Stomach (tissue), 4 donors: ENCODE results near the gene IL17RE.

ENCODE experiments used
- EP300 ChIP-seq: sonication (generic); formaldehyde crosslinking; IDR thresholded peaks from one replicate; pipeline ENCODE4 v1.6.1; 2017; ENCODE audit warnings: antibody characterized with exemption
- POLR2A ChIP-seq, 4 donors: fragments of 450-650 bp; IDR thresholded peaks; one replicate each; pipeline ENCODE4 v1.6.1; 2016; ENCODE audit warnings: antibody characterized with exemption in 4 of 4, control low read depth in 2 of 4, mild to moderate bottlenecking in 1 of 4, moderate library complexity in 1 of 4
- POLR2AphosphoS5 ChIP-seq, 3 donors: sonication (generic); formaldehyde crosslinking; IDR thresholded peaks; one replicate each; pipeline ENCODE4 v1.6.1; 2016; ENCODE audit warnings: antibody characterized with exemption in 3 of 3
- TF ChIP-seq, protein P1 (sequence below), 7 experiments: fragments of 450-650 bp in 4 of 7; fragments of 200-600 bp in 3 of 7; sonication (generic) in 3 of 7; IDR thresholded peaks; one replicate each; pipeline ENCODE4 v1.5.1; 2016 to 2019; ENCODE audit warnings: antibody characterized with exemption in 7 of 7, control low read depth in 2 of 7, mild to moderate bottlenecking in 1 of 7

DNA sequence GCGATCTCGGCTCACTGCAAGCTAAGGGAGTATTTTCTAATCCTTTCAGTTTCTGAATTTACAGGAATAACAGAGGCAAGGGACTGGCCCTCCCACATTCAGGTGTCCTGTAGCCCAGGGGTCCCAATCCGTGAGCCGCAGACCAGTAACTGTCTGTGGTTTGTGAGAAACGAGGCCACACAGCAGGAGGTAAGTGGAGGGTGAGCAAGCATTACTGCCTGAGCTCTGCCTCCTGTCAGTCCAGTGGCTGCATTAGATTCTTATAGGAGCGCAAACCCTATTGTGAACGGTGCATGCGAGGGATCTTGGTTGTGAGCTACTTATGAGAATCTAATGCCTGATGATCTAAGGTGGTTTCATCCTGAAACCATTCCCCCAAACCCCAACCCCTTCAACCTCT lies 9.2 kb downstream of the IL17RE start:
- no peak for TF ChIP-seq EP300
- TF ChIP-seq, protein P1, sequence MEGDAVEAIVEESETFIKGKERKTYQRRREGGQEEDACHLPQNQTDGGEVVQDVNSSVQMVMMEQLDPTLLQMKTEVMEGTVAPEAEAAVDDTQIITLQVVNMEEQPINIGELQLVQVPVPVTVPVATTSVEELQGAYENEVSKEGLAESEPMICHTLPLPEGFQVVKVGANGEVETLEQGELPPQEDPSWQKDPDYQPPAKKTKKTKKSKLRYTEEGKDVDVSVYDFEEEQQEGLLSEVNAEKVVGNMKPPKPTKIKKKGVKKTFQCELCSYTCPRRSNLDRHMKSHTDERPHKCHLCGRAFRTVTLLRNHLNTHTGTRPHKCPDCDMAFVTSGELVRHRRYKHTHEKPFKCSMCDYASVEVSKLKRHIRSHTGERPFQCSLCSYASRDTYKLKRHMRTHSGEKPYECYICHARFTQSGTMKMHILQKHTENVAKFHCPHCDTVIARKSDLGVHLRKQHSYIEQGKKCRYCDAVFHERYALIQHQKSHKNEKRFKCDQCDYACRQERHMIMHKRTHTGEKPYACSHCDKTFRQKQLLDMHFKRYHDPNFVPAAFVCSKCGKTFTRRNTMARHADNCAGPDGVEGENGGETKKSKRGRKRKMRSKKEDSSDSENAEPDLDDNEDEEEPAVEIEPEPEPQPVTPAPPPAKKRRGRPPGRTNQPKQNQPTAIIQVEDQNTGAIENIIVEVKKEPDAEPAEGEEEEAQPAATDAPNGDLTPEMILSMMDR (IDR thresholded peaks at IDR 0.05), result no peak
- no peak for TF ChIP-seq POLR2A (IDR thresholded peaks at IDR 0.05)
- TF ChIP-seq POLR2AphosphoS5 (IDR thresholded peaks at IDR 0.05), result no peak
